MG63 (cell line): ENCODE measurements around the gene DHRS12. TPM values are rescaled to one million over a fixed set of nuclear protein-coding genes. Genes with fewer than 3 reads are reported as not detected.
A peak's percentile ranks its signal among the peaks of the same experiment; 100 is the strongest.

Experiments used
- DNase-seq: peaks from one replicate; pipeline ENCODE4 v3.0.0-alpha.2; 2020
- H3K27me3 ChIP-seq: fragments of 250-450 bp; sonication (Bioruptor Pico); 2 replicates; pipeline ENCODE4 v1.5.1; 2020; ENCODE audit warnings: mild to moderate bottlenecking, moderate library complexity
- H3K36me3 ChIP-seq: fragments of 250-450 bp; sonication (Bioruptor Pico); 2 replicates; pipeline ENCODE4 v1.5.1; 2020; ENCODE audit warnings: mild to moderate bottlenecking, moderate library complexity
- H3K4me3 ChIP-seq: fragments of 250-450 bp; sonication (Bioruptor Pico); 2 replicates; pipeline ENCODE4 v1.5.1; 2020; ENCODE audit warnings: mild to moderate bottlenecking, moderate library complexity
- H3K9me3 ChIP-seq: fragments of 250-450 bp; sonication (Bioruptor Pico); 2 replicates; pipeline ENCODE4 v1.5.1; 2020; ENCODE audit warnings: mild to moderate bottlenecking, moderate library complexity
- total RNA-seq: library from RNA; depleted of rRNA; stranded (reverse); fragments of >200 nt; shearing (Covaris generic); gene quantifications from 2 replicates; pipeline ENCODE4 v1.2.3, GENCODE V29; 2014; ENCODE audit warnings: low replicate concordance

DHRS12 gene
- total RNA-seq, 1 experiment from 2014 or later, result 5.1 TPM

DNA sequence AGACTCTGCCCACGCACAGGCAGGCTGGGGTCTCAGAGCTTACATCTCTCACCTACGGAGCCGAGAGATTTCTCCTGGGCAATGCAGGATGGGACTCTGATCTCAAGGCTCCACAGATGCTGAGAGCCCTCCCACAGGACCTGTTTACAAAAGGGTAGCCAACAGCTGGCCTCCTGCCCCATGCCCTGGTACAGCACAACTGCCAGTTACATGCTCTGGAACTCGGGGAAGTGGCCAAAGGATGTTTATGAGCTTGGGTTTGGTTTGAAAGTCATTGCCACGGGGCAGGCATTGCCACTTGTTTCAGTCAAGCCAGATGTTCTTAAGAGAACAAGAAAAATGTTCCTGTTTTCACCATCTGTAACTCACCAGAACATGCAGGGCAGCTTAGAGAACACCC, 3.5 kb downstream of the DHRS12 start:
- H3K4me3 ChIP-seq, result no peak overlapping the region
- DNase-seq, result peak; percentile 66
- H3K27me3 ChIP-seq, result no peaks in the 10 kb centered on the region
- H3K36me3 ChIP-seq, result no peaks in the 10 kb centered on the region
- H3K9me3 ChIP-seq, result no peaks in the 10 kb centered on the region

DNA sequence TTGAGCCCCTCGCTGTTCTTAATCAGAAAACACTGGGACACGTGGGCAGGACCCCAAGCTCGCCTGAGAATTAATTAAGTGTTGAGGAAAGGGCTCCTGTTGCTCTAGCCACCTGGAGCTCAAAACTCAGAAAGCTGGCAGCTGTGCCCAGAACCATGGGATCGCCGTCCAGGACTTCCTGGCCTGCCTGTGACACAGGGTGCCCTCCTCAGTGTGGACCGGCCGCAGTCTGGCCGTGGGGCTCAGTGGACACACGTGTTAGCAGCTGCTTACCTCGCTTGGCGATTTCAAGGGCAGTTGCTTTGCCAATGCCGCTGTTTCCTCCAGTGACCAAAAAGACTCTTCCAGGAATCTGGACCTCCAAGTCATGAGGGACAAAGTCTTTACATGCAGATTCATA, 4.7 kb downstream of the DHRS12 start:
- Histone ChIP-seq H3K36me3 (no peaks in the 10 kb centered on the region), H3K9me3 (no peaks in the 10 kb centered on the region), H3K4me3 (no peak overlapping the region), H3K27me3 (no peaks in the 10 kb centered on the region)
- no peak for DNase-seq

GRCh38 chr13:51797664-51798488, 6.1 kb downstream of the DHRS12 start:
- no peaks in the 10 kb centered on the region for H3K36me3 ChIP-seq
- H3K27me3 ChIP-seq, result no peaks in the 10 kb centered on the region
- peak; percentile 42 for DNase-seq
- H3K9me3 ChIP-seq, result no peaks in the 10 kb centered on the region
- H3K4me3 ChIP-seq, result no peak overlapping the region

- no peaks in the 10 kb centered on the region for H3K36me3 ChIP-seq
- no peak for DNase-seq
- H3K4me3 ChIP-seq, result no peak overlapping the region
- H3K27me3 ChIP-seq, result no peaks in the 10 kb centered on the region
- H3K9me3 ChIP-seq, result no peaks in the 10 kb centered on the region
Observed at GRCh38 chr13:51796546-51796945, 7.4 kb downstream of the DHRS12 start.

- H3K9me3 ChIP-seq, result no peaks in the 10 kb centered on the region
- H3K36me3 ChIP-seq, result no peaks in the 10 kb centered on the region
- no peak for DNase-seq
- no peaks in the 10 kb centered on the region for H3K27me3 ChIP-seq
- no peak overlapping the region for H3K4me3 ChIP-seq
Observed at GRCh38 chr13:51795419-51795818, 8.5 kb downstream of the DHRS12 start.

- Histone ChIP-seq H3K4me3 (no peak overlapping the region), H3K36me3 (no peaks in the 10 kb centered on the region), H3K9me3 (no peaks in the 10 kb centered on the region), H3K27me3 (no peaks in the 10 kb centered on the region)
- no peak for DNase-seq
Observed at GRCh38 chr13:51794964-51795363, 9.0 kb downstream of the DHRS12 start.

DNA sequence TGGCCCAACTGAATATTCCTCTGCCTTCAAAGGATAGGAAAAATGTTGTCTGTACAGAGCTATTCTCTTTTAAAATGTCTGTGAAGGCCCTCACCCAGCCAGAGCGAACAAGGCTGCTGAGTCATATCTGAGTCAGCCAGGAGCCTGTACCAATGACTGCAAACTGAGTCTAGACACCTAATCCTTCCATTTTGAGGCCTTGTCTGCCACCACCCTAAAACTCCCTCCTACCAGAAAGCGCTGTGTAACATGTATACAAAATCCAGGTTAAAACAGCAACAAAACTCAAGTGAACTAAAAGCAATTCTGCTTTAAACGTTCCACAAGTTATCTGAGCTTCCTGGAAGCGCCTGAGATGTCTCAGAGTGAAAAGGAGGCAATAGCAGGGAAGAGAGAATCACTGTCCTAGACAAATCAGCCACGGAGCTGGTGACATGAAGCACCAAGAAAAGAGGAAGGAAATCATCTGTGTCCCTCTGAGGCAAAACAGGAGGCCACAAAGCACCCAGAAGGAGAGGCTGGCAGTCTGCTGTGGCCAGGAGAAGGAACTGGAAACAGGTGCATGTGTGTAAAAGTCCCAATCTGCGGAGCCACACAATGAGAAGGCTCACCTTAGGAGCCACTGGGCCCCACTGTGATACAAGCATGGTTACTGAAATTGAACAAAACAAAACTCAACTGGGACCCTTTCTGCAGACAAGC, 10.2 kb downstream of the DHRS12 start:
- DNase-seq, result peak; percentile 83
- Histone ChIP-seq H3K4me3 (no peak overlapping the region), H3K27me3 (no peaks in the 10 kb centered on the region), H3K36me3 (no peaks in the 10 kb centered on the region), H3K9me3 (no peaks in the 10 kb centered on the region)

- Histone ChIP-seq H3K4me3 (no peak overlapping the region), H3K27me3 (no peaks in the 10 kb centered on the region), H3K36me3 (no peaks in the 10 kb centered on the region), H3K9me3 (no peaks in the 10 kb centered on the region)
- no peak for DNase-seq
Observed at GRCh38 chr13:51786425-51787265, 17.3 kb downstream of the DHRS12 start.

- Histone ChIP-seq H3K9me3 (no peaks in the 10 kb centered on the region), H3K36me3 (no peaks in the 10 kb centered on the region), H3K27me3 (no peaks in the 10 kb centered on the region), H3K4me3 (no peak overlapping the region)
- no peak for DNase-seq
Observed at GRCh38 chr13:51785712-51786424, 18.1 kb downstream of the DHRS12 start.

GRCh38 chr13:51784097-51784496, 19.9 kb downstream of the DHRS12 start:
- Histone ChIP-seq H3K27me3 (no peaks in the 10 kb centered on the region), H3K4me3 (no peak overlapping the region), H3K9me3 (no peaks in the 10 kb centered on the region), H3K36me3 (no peaks in the 10 kb centered on the region)
- DNase-seq, result no peak

DNA sequence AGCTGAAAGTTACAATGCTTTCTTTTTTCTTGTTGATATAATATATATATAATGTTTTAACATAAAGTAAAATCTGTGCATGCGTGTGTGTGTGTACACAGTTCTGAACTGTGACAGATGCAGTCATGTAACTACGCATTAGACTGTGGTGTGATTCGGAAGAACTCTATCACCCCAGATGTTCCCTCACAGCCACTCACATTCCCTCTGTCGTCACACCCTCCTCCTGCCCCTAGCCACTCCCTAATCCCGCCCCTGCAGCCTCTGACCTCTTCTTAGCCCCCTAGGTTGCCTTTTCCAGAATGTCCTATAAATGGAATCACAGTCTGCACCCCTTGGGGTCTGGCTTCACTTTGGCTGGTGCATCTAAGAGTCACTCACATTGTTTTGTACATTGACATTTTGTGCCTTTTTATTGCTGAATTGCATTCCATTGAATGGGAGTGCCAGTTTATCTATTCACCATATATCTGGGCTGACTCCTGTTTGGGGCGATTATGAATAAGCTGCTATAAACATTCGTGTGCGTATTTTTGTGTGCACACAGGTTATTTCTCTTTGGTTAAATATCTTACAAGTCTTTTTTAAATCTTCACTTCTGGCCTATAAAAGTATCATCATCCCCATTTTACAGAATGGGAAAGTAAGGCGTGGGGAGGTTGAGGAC, 20.4 kb downstream of the DHRS12 start:
- Histone ChIP-seq H3K27me3 (no peaks in the 10 kb centered on the region), H3K9me3 (no peaks in the 10 kb centered on the region), H3K36me3 (no peaks in the 10 kb centered on the region), H3K4me3 (no peak overlapping the region)
- no peak for DNase-seq

DNA sequence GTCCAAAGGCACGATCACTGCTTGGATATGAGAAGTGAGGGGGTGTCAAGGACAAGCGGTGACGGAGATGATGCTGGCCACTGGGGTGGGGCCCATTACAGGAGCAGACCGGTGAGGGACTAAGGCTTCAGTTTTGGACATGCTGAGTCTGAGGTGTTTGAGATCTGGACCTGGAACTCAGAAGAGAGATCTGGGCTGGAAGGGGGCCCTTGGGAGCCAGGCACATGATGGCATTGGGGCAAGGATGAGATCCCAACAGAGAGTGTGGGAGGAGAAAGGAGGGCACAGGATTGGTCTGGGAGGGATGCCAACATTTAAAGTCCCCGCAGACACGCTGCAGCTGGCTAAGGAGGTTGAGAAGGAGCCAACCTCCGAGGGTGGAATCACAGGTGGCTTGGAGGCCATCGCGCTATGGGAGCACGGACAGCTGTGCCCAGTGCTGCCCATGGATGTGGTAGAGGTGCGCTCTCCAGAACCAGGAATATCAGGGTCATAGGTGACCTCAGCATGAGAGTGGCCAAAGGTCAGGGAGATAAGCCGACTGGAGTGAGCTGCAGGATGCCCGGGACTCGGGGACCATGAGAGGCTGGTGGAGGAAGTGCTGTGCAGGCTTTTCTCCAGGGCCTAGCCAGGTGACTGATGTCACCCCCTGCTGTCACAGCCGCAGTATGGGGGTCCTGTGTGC, 21.8 kb downstream of the DHRS12 start:
- Histone ChIP-seq H3K9me3 (no peaks in the 10 kb centered on the region), H3K36me3 (no peaks in the 10 kb centered on the region), H3K4me3 (no peak overlapping the region), H3K27me3 (no peaks in the 10 kb centered on the region)
- no peak for DNase-seq

GRCh38 chr13:51781246-51782022, 22.5 kb downstream of the DHRS12 start:
- Histone ChIP-seq H3K27me3 (no peaks in the 10 kb centered on the region), H3K36me3 (no peaks in the 10 kb centered on the region), H3K4me3 (no peak overlapping the region), H3K9me3 (no peaks in the 10 kb centered on the region)
- peak; percentile 31 for DNase-seq

- Histone ChIP-seq H3K27me3 (no peaks in the 10 kb centered on the region), H3K9me3 (no peaks in the 10 kb centered on the region), H3K36me3 (no peaks in the 10 kb centered on the region), H3K4me3 (no peak overlapping the region)
- no peak for DNase-seq
Observed at GRCh38 chr13:51780099-51780498, 23.9 kb downstream of the DHRS12 start.

DNA sequence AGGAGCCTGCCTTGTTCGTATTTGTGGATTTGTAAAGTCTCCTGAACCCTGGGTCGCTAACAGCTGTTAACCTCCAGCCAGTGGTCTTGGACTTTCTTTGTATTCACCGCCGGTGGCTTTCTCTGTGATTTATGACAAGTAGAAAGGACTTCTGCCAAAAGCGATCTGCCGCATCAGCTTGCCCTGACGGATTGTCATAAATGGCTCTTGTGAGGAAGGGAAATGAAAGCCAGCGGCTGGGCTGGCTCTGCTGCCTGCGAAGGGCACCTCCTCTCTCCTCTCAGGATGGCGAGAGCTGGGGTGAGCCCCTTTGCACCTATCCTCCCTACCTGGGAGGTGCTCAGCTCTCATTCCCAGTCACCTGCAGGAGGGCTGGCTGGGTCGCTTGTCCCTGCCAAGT, 25.6 kb downstream of the DHRS12 start:
- no peaks in the 10 kb centered on the region for H3K27me3 ChIP-seq
- no peak for DNase-seq

More for the DNA sequence above, 25.6 kb downstream of the DHRS12 start:
- Histone ChIP-seq H3K9me3 (no peaks in the 10 kb centered on the region), H3K4me3 (no peak overlapping the region), H3K36me3 (no peaks in the 10 kb centered on the region)
